Posterior vena cava (tissue), 2 donors: ENCODE data around the gene EFNA5. TPM values are rescaled to one million over a fixed set of nuclear protein-coding genes. Genes with fewer than 3 reads are reported as not detected.
"Not testable (repeated sequence)": the region's sequence is repeated elsewhere in the genome, so short reads cannot be mapped to it uniquely, and the experiment has no call there.

Source experiments
- DNase-seq: peaks from one replicate; pipeline ENCODE4 v3.0.0-alpha.2; 2020; ENCODE audit warnings: low spot score
- intact Hi-C, 2 donors: fragments of 100-400 bp; cut with DNase I; formaldehyde crosslinking; loops; one replicate each; pipeline versions ENCODE4 v1.14.1 to v1.14.2; 2022 to 2023
- total RNA-seq, 2 donors: library from RNA; stranded (reverse); fragmentation: NEBNext Ultra II Directional; extraction: Animal tissue kit (Norgen Biotek cat#: 25700); gene quantifications; one replicate each; pipeline ENCODE4 v1.2.1, GENCODE V29; 2021
- donor health status: DM: yes; HTN: yes; CAD: no.
- donor health status: DM: yes; HTN: yes; CAD: no.

The EFNA5 gene
- total RNA-seq, 2 donors from 2014 or later, result 4.2 to 10.2 TPM

DNA sequence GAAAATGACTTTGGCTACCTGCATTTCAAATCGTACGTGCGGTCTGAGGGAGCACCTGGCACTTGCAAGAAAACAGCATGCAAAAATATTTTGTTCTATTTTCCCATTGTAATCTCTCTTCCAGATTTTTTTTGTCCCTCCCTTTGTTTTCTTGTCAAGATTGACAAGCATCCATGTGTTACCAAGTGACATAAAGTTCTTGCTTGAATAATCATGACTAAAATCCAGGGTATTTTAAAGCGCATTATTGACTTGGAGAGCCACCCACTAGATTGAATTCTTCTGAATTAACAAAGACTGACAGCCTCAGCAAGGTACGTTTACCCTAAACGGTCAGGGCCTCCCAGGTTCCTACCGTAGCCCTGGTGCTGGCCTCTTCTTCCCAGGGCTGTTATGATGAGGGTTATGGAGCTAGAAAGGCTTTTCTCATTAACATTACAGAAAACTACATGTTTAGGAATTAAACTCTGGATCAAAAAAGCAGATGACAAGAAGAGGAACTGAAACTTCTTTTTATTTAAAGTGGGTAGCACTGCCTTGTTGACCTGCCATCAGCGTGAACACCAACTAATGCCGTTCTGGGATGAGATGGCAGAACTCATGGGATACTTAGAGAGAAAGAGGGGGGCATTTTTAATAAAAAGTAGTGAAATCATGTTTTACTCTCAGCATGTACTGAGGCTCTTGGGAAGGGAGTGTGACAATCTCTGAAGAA, 297.0 kb downstream of the EFNA5 start:
- intact Hi-C loops, result no loop called here
- DNase-seq, result no peak

DNA sequence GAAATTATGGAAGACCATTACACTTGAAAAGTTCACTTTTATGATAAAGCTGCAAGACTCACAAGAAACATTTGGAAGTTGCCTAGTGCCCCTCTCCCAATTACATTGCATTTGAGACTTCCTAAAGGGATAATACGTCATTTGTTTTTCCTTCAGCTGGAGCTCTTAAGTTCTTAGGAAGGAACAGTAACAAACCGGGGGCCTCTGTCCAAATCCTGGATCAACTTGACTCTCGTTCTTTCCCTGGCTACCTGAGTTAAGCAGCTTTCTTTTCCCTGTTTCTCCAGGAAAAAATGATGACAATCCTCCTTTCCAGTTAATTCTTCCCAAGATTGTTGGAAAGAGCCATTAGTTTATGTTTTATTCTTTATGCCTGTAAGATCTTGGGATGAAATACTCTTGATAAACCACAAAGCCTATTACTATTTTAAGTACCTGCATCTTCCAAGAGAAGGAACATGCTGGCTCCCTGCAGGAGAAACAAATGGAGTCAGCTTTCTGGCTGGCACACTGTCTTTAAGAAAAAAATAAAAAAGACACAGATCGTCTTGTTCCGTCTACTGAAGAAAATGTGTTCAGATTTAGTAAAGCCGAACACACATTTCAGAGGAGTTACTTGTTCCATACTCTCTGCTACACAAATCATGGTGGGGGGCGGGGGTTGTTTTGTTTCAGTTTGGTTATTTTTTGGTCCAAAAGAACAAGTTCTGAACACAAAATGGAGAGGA, 297.9 kb downstream of the EFNA5 start:
- DNase-seq, result no peak
- intact Hi-C loops, result no loop called here

DNA sequence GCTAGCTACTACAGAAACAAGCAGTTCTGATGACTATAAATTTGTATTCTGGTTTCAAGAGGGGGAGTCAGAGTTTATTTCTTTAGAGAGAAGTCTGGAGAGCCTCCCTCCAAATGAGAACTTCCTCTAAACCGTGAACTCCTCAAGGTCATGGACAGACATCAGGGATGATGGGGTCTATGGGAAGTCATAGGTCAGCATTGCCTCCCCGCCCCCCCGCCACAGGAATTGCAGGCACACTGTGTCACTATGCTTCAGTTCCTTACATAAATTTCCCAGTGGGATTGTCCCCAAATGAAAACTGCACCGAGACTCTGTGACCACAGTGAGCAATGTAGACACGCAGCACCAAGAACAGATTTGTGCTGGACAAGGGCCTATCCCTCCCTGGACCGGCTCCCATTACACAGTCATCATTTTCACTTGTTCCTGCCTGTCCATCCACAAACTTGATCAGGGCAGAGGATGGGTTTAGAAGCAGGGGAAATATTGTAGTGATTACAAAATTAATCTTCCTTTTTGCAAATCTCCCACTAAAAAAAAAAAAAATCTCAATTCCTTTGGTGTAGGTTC, 300.3 kb downstream of the EFNA5 start:
- intact Hi-C loops, result no loop called here
- no peak for DNase-seq

DNA sequence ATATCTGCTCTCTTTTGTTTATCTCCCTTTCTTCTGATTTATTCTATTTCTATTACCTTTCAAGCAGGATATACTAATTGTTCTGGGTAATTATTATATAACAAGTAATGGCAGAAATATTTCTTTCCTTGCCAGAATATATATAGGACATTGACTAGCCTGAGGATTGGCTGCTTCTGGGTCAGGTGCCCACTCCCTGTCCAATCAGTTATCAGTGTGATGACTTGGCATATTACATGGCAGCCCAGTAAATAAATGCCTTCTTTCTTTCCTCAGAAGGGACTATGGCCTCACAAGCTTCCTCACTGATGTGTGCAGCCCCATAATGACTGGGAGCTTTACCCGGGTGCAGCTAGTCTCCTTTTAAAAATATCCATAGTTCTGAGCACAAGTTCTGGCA, 301.1 kb downstream of the EFNA5 start:
- intact Hi-C loops, result no loop called here
- DNase-seq, result no peak

DNA sequence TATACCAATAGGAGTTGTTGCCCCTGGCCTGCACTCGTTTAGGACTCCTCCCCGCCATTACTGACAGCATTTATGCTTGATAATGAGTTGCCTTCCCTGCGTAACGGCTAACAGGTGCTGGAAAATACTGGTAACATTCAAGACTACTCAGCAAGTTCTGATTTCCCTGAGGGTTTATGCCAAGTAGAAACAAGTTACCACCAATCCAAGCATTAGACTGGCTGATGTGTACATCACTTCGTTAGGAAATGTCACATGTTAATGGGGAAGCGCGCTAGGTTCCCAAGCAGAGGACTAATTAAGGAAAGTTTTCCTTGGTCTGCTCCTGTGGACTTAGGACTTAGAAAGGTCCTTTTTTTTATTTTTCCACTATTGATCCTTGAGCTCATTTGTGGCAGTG, 302.1 kb downstream of the EFNA5 start:
- intact Hi-C loops, result no loop called here
- DNase-seq, result no peak

DNA sequence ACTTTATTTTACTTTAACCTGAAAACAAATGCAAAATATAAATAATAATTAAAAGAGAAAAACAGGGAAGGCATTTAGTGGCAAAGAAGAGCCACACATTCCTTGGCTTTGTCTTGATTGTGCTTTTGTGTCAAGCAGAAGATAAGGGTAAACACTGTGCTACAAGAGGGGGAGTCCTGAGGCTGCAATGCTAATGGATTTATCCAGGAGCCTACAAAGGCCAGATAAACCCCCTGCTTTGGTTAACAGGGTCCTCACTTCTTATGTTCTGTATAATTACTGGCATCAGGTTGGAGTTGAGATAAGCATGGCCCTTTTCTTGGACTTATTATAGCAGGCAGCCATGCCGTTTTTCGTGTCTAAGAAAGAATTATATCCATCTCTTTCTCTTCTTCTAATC, 302.8 kb downstream of the EFNA5 start:
- no peak for DNase-seq
- intact Hi-C loops, result no loop called here

DNA sequence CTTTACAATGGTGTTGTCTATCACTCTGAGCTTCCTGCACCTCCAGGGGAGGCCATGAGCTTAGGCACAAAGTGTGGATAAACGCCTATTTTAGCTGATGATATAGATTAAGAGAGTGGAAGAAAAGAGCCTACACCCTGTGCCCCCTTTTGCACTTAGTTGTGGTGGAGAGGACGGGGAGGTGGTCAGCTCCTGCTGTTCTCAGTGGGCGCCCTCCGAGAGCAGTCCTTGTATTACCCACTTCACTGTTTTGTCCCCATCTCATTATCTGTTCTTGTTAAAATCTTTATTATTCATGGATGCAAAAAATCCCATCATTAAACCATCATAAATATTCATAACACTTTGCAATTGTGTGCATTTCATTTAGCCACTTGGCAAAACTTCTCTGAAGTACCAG, 303.3 kb downstream of the EFNA5 start:
- intact Hi-C loops, result no loop called here

DNA sequence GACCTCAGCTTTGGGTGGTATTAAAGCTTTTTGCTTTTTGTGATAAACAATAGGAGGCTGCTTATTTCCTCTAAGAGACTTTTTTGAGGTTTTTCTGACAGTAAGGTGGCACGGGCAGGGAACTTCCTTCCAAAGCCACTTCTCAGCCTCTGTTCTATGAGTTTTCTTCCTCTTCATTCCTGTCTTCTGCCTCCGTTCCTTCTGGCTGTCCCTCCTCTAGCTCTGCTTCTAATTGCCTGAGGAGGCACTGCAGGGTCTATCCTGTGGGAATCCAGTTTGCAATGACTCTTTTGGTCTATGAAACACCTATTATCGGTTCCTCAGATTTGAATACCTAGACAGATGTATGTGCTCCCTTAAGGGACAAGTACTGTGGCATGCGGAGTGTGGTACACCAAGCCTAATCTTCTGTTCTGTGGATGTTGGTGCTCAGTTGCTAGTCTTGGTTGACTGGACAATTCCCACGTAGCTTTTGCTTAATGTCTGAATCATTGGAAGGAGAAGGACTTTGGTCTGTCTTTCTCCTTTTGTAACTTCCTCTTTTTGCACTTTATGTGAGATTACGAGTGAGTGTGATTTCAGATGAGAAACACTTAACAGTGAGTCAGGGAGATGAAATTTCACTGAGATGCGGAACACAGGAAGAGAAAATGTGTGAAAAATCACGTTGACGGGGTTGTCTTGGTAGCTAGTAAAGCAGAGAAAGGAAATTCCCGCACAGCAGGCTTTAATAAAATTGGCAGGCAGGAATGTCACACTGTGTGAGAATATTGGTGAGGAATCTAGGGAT, 305.2 kb downstream of the EFNA5 start:
- intact Hi-C loops, result no loop called here
- DNase-seq, result no peak

More for the DNA sequence above, 303.3 kb downstream of the EFNA5 start:
- no peak for DNase-seq

DNA sequence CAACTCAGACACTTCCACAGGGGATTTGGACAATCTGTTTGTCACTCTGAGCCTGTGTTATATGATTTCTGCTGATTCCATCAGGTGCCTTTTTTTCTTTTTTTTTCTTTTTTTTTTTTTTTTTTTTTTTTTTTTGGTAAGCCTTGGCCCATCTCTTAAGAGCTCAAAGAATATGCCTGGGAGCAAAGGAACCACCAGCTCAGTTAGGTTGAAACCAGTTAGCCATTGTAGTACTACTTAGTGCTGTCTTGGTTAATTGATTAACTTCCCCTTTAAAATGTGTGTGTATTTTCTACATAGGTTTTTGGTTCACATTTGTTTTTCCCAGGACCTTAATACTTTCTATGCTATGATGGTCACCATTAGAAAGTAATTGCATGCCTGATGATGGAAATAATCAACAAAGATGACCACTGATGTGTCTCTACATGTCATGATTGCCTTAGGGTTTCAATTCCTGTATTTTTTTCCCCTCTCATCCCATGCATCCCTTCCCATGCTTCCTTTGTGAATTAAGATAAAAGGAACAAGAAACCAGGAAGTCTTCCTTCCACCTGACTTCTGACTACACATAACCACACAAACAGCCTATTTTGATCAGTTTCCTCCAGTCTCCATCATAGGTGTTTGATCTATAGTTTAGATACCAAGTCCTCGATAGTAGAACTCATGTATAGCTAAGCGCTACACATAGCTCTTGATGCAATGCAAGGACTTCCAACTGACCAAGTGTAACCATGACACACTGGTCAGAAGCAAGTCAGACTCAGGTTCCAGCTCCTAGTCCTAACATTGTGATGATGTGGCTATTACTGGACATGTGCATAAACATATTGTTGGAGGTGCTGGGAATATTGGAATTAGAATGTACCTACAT, 306.1 kb downstream of the EFNA5 start:
- intact Hi-C loops, result no loop called here
- DNase-seq, result no peak

DNA sequence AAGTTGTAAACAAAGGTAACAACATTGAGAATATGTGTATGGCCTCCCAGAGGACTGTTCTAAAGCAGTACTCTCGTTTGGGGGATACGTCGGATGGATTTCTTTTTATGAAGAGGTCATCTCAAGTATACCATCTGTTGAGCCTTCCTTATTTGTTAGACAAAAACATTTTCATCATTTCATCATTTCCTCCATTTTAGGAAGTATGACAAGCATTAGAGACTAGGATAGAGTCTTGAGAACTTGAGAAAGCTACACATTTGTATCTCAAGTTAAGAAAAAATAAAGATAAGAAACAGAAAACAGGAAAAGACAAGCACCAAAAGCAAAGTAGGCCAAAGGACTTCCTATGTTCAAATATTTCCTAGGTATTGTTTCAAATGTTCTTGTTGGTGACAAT, 307.0 kb downstream of the EFNA5 start:
- intact Hi-C loops, result no loop called here
- no peak for DNase-seq

DNA sequence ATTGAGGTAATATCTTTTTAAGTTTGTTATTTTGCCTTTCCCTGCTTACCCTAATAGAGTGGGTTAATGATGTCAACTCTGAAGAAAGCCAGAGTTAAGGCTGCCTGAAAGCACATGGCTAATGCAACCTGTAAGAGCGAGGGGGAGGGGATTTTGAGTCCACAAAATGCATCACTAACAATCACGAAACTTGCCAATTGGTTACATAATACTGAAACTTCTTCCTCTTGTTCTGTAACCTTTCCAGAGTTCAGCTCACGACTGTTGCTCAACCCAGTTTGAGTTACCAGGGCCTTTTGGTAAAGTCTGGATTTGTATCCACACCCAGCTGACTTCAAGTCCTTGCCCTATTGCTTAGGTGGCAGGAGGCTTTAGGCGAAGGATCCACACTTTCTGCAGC, 308.8 kb downstream of the EFNA5 start:
- DNase-seq, result no peak
- intact Hi-C loops, result no loop called here

DNA sequence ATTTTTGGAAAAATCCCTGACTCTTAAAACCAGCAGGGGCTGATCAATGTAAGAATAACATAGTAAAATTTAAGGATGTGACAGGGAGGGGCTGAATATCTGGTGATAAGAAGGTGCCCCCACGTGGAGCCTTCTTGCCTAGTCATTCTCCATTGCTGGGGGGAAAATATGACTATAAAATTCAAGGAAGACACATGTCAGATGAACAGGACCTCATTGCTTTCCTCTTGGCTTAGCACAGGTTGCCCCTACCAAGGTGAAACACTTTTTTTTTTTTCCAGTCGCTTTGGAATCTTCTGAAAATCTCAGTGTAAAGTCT, 310.9 kb downstream of the EFNA5 start:
- intact Hi-C loops, result no loop called here
- DNase-seq, result no peak

DNA sequence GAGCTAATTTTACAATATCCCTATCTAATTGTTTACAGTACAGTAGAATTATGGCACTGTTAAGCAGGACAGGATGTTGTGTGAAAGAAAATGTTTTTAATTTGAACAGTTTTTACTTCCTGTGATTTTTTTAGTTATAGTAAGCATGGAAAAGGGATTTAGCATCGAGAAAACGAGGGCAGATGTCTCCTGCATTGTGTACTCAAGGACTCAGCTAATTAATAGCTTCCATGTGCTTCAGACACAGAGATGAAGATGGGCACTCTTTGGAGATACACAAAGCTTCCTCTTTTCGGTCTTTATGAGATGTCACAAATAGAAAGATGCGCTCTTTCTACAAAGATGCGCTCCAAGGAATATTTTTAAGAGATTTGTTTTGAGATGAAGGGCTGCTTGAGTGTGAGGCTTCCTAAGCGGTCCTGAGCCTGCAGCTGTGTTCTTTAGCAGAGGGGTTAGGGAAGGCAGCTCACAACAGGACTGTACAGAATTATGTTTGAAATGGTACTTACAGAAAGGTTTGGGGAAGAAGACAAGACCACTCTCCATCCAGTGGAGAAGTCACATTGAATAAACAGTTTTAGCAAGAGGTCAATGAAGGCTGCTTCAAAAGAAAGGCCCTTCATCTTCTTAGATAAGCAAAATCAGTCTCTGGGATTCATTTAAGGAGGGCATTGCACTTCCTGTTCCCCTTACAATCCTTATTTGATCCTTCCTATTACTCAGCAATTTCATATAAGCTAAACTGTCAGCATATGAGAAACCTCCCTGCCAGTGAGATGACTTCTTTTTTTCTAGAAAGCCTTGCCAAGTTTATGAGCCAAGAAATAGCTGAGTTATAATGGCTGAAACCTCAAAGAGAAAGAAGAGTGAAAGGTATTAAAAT, 311.5 kb downstream of the EFNA5 start:
- DNase-seq, result no peak
- intact Hi-C loops, result no loop called here

DNA sequence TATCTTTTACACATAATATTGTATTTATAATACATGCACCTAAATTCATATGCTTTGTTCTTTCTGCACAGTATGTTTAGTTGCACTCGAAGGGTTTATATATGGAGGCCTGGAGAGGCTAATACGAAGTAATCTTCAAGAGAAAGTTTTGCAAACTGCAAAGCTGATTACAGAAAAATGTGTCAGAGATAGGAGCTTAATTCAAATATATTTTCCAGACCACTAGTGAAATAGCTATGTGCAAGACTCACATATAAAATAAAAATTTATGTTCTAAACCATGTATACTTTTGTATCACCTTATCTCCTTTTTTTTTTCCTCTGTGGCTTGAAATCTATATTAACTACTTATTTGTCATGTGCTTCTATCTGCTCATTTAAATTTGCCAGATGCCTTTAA, 313.8 kb downstream of the EFNA5 start:
- intact Hi-C loops, result no loop called here
- no peak for DNase-seq

DNA sequence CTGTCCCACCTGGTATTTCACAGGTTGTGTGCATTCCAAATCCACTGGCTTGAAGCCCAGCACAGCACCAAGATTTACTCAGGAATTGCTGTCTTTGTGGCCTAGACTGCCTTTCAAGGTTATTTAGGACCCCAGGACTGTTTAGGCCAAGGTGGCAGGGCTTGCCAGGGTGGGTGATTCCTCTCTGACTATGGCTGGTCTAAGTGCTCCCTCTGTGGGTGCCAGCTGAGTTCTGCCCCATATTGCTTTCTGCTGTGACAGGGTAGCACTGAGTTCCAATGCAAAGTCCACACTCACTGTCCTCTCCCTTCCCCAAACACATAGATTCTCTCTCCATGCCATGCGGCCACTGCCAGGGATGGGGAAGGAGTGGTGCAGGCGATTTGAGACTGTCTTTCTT, 318.2 kb downstream of the EFNA5 start:
- intact Hi-C loops, result no loop called here
- no peak for DNase-seq

DNA sequence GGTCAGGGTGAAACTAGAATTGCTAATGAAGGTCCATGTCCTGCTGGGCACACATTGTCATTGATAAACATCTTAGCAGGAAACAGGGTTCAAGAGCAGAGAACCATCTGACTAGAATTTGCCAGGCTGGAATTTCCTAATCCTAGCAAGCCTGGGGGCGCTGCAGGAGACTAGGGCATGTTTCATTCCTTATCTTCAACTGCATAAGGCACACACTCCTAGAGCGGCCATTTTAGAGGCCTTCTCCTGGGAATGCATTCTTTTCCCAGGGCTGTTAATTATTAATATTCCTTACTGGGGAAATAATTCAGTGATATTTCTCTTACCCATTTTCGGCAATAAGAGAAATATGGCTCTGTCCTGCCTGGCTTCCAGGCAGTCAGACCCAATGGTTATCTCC, 324.2 kb downstream of the EFNA5 start:
- DNase-seq, intact Hi-C loops: not testable (repeated sequence)

DNA sequence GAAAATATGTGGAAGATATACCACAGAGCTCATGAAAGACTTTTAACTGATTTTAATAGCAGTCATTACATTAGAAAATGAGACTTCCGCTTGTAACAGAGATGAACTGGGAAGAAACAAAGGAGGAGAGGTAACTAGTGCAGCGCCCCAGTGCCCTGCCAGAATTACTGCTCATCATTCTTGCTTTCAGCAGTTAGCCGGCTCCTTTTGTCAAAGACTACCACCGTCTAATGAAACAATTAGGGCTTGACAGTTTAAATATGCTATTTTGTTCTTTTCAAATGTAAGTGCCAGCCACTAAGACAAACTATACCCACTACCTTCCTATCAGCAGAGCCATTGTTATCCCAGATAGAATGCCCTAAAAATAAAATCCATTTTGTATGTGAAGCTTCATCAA, 328.4 kb downstream of the EFNA5 start:
- no peak for DNase-seq
- intact Hi-C loops, result no loop called here

DNA sequence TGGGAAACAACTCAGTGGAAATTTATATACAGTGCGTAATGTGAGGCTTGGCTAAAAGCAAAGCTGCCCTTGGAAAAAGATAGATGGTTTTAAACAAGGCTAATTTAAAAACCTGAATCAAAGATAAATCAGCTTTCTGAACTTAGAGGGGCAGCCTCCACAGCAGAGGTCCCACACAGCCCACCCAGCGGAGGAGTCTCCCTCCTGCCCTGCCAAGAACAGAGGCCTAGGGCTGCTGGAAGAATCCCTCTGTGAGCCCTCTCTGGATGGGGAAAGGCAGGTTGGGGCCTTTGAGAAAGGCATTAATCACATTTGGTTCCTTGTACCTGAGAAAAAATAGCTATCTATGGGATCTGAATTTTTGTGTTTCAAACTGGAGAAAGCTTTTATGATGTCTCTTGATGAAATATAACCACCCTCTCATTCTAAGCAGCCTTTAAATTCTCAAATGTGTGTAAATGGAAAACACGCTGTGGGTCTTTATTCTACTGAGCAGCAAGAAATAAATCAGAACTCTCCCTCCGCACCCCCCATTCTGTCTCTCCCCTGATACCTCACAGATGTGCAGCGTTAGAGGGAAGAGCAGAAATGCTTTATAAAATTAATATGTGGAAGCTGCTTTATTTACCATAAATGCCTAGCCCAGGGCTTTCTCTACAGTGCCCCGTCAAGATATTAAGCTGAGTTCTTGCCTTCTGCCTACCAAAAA, 329.2 kb downstream of the EFNA5 start:
- intact Hi-C loops, result no loop called here
- DNase-seq, result no peak
